Liver (tissue), 9 donors: ENCODE measurements around the gene P4HB. TPM values are rescaled to one million over a fixed set of nuclear protein-coding genes. Genes with fewer than 3 reads are reported as not detected.
A peak's percentile ranks its signal among the peaks of the same experiment; 100 is the strongest.

Experiments
- DNase-seq: peaks from one replicate; pipeline ENCODE4 v3.0.0-alpha.2; 2017; ENCODE audit warnings: low spot score
- H3K27ac ChIP-seq, 2 donors: one replicate each; pipeline ENCODE4 v1.7.0; 2013; ENCODE audit warnings: inconsistent platforms in 2 of 2, low read length in 2 of 2, control low read depth in 1 of 2, low read depth in 1 of 2, mild to moderate bottlenecking in 1 of 2
- H3K27me3 ChIP-seq, 4 donors: one replicate each; pipeline versions ENCODE4 v1.6.1 to v1.7.0; 2013; ENCODE audit warnings: low read length in 3 of 4, inconsistent platforms in 1 of 4, mild to moderate bottlenecking in 1 of 4, moderate library complexity in 1 of 4; ENCODE audit not compliant: control insufficient read depth in 4 of 4, insufficient read depth in 4 of 4
- H3K36me3 ChIP-seq, 4 donors: one replicate each; pipeline versions ENCODE4 v1.6.1 to v1.7.0; 2013; ENCODE audit warnings: low read length in 3 of 4, mild to moderate bottlenecking in 3 of 4, low read depth in 1 of 4, moderate library complexity in 1 of 4; ENCODE audit not compliant: control insufficient read depth in 4 of 4, insufficient read depth in 3 of 4
- H3K4me1 ChIP-seq, 4 donors: one replicate each; pipeline versions ENCODE4 v1.6.1 to v1.7.0; 2013; ENCODE audit warnings: low read length in 3 of 4, mild to moderate bottlenecking in 3 of 4, moderate library complexity in 1 of 4; ENCODE audit not compliant: control insufficient read depth in 4 of 4, insufficient read depth in 4 of 4
- H3K4me3 ChIP-seq, 3 donors: one replicate each; pipeline versions ENCODE4 v1.6.1 to v1.7.0; 2013; ENCODE audit warnings: low read length in 3 of 3, control low read depth in 1 of 3, low read depth in 1 of 3, mild to moderate bottlenecking in 1 of 3
- H3K9ac ChIP-seq, 2 donors: one replicate each; pipeline ENCODE4 v1.7.0; 2013; ENCODE audit warnings: low read length in 2 of 2, mild to moderate bottlenecking in 2 of 2, moderate library complexity in 2 of 2, control low read depth in 1 of 2, low read depth in 1 of 2
- H3K9me3 ChIP-seq, 4 donors: one replicate each; pipeline versions ENCODE4 v1.6.1 to v1.7.0; 2013; ENCODE audit warnings: low read length in 3 of 4; ENCODE audit not compliant: control insufficient read depth in 4 of 4
- ATF3 ChIP-seq: IDR thresholded peaks from 2 replicates; pipeline ENCODE4 v1.6.1; 2016; ENCODE audit warnings: antibody characterized with exemption
- CTCF ChIP-seq: fragments of 150-350 bp; IDR thresholded peaks from 2 replicates; pipeline ENCODE4 v1.5.1; 2017; ENCODE audit warnings: improper control_type of control experiment, low read depth, low read length; ENCODE audit not compliant: missing input control
- EGR1 ChIP-seq, 2 donors: IDR thresholded peaks; 2 replicates each; pipeline ENCODE4 v1.6.1; 2016 to 2018; ENCODE audit warnings: antibody characterized with exemption in 2 of 2, low read depth in 2 of 2
- FOXA2 ChIP-seq: IDR thresholded peaks from 2 replicates; pipeline ENCODE4 v1.6.1; 2016; ENCODE audit warnings: antibody characterized with exemption
- HNF4A ChIP-seq, 2 donors: conservative IDR thresholded peaks; 2 replicates each; pipeline ENCODE4 v1.6.1; 2016; ENCODE audit warnings: antibody characterized with exemption in 2 of 2, mild to moderate bottlenecking in 2 of 2
- HNF4G ChIP-seq: IDR thresholded peaks from 2 replicates; pipeline ENCODE4 v1.6.1; 2016; ENCODE audit warnings: antibody characterized with exemption
- JUND ChIP-seq, 2 donors: IDR thresholded peaks; 2 replicates each; pipeline ENCODE4 v1.6.1; 2016; ENCODE audit warnings: antibody characterized with exemption in 2 of 2
- MAX ChIP-seq: IDR thresholded peaks from 2 replicates; pipeline ENCODE4 v1.6.1; 2016; ENCODE audit warnings: antibody characterized with exemption
- NR2F2 ChIP-seq: IDR thresholded peaks from 2 replicates; pipeline ENCODE4 v1.6.1; 2016; ENCODE audit warnings: antibody characterized with exemption
- REST ChIP-seq: IDR thresholded peaks from 2 replicates; pipeline ENCODE4 v1.6.1; 2016; ENCODE audit warnings: antibody characterized with exemption, mild to moderate bottlenecking
- RXRA ChIP-seq, 2 donors: IDR thresholded peaks; 2 replicates each; pipeline ENCODE4 v1.6.1; 2017 to 2018; ENCODE audit warnings: antibody characterized with exemption in 2 of 2, mild to moderate bottlenecking in 1 of 2
- SP1 ChIP-seq: IDR thresholded peaks from 2 replicates; pipeline ENCODE4 v1.6.1; 2018; ENCODE audit warnings: antibody characterized with exemption, mild to moderate bottlenecking
- ZBTB33 ChIP-seq: IDR thresholded peaks from 2 replicates; pipeline ENCODE4 v1.6.1; 2016; ENCODE audit warnings: antibody characterized with exemption
- WGBS: extraction: QIAGEN DNeasy Blood & Tissue Kit; methylation state at CpG from one replicate; pipeline ENCODE4 v1.1.7; 2013; 5-methylcytosine and 5-hydroxymethylcytosine counted together
- polyA plus RNA-seq, 2 donors: library from polyadenylated mRNA; stranded (reverse) in 1 of 2; unstranded in 1 of 2; fragments of 200-250 nt in 1 of 2; fragments of >200 nt in 1 of 2; fragmentation: Nextera tagmentation in 1 of 2; extraction: Ambion mirVana in 1 of 2; gene quantifications; one replicate each; pipeline versions ENCODE4 v1.2.1 to v1.2.3, GENCODE V29; 2013 to 2015
- total RNA-seq, 2 donors: library from RNA; depleted of rRNA; stranded (reverse); fragments of >200 nt; gene quantifications; one replicate each; pipeline ENCODE4 v1.2.3, GENCODE V29; 2014
- donor health status: healthy.
- donor health status: healthy.
- donor health status: healthy.
- donor health status: healthy.
- donor health status: healthy.

The P4HB gene
- total and polyA plus RNA-seq, 4 donors: 1,000 to 3,361 (median 1,576) TPM

- 74% methylated on average over 18 of the region's 18 CpGs for WGBS
- Histone ChIP-seq H3K36me3 (peaks cover 4 to 14% (median 6%) of the 10 kb centered on the region in 4 donors), H3K4me1 (peaks cover 12 to 28% (median 22%) of the 10 kb centered on the region in 4 donors), H3K27me3 (peaks cover 0 to 2% (median 0%) of the 10 kb centered on the region in 4 donors), H3K9ac (no peak overlapping the region), H3K27ac (no peak overlapping the region), H3K9me3 (no peaks in the 10 kb centered on the region), H3K4me3 (no peak overlapping the region)
- no peak for DNase-seq
- TF ChIP-seq HNF4G (no peak), ATF3 (no peak), FOXA2 (no peak), JUND (IDR thresholded peaks at IDR 0.05) (no peak), NR2F2 (no peak), RXRA (IDR thresholded peaks at IDR 0.05) (no peak), ZBTB33 (no peak), SP1 (no peak), REST (no peak), EGR1 (IDR thresholded peaks at IDR 0.05; ENCODE audit: low read depth in 2 of 2) (no peak), CTCF (no peak), MAX (no peak)
Measured at GRCh38 chr17:81807210-81807719, 53.1 kb downstream of the P4HB start.

- TF ChIP-seq ATF3 (no peak), HNF4A (conservative IDR thresholded peaks at IDR 0.05) (no peak), EGR1 (IDR thresholded peaks at IDR 0.05; ENCODE audit: low read depth in 2 of 2) (no peak), SP1 (no peak)
- Histone ChIP-seq H3K9ac (no peak overlapping the region), H3K27ac (peak overlapping the region in 1 of 2 donors; percentile 35), H3K27me3 (peaks cover 0 to 2% (median 0%) of the 10 kb centered on the region in 4 donors), H3K4me1 (peaks cover 14 to 29% (median 23%) of the 10 kb centered on the region in 4 donors), H3K4me3 (no peak overlapping the region), H3K36me3 (peaks cover 4 to 13% (median 5%) of the 10 kb centered on the region in 4 donors), H3K9me3 (no peaks in the 10 kb centered on the region)
- no peak for DNase-seq
- 64% methylated on average over 23 of the region's 23 CpGs for WGBS
Measured at GRCh38 chr17:81806461-81807209, 53.7 kb downstream of the P4HB start.
